Body of pancreas (tissue), 4 donors: ENCODE data around the gene TTC4. TPM values are rescaled to one million over a fixed set of nuclear protein-coding genes. Genes with fewer than 3 reads are reported as not detected.

Experiments
- ATAC-seq: fragments of 150-250 bp; one replicate; pipeline ENCODE4 v1.9.1; 2016
- DNase-seq, 4 donors: peaks; one replicate each; pipeline ENCODE4 v3.0.0-alpha.2; 2019
- H3K27ac ChIP-seq, 4 donors: fragments of 200-600 bp; sonication (generic); 1 replicate in 3 of 4; 2 replicates in 1 of 4; pipeline versions ENCODE4 v1.5.1 to v1.6.1; 2016 to 2019; ENCODE audit warnings: mild to moderate bottlenecking in 1 of 4, mixed read lengths in 1 of 4, moderate library complexity in 1 of 4
- H3K27me3 ChIP-seq, 2 donors: fragments of 200-600 bp; sonication (generic); one replicate each; pipeline ENCODE4 v1.6.0; 2016; ENCODE audit warnings: mild to moderate bottlenecking in 1 of 2
- H3K36me3 ChIP-seq, 2 donors: fragments of 200-600 bp; sonication (generic); replicated peaks in 1 of 2; 2 replicates each; pipeline ENCODE4 v1.5.1; 2016; ENCODE audit warnings: low read depth in 2 of 2; ENCODE audit not compliant: insufficient read depth in 1 of 2
- H3K4me1 ChIP-seq: fragments of 200-600 bp; sonication (generic); one replicate; pipeline ENCODE4 v1.6.0; 2016
- H3K4me3 ChIP-seq, 2 donors: fragments of 200-600 bp; sonication (generic); 1 replicate in 1 of 2; 2 replicates in 1 of 2; pipeline ENCODE4 v1.5.1; 2016 to 2019
- H3K9me3 ChIP-seq, 3 donors: fragments of 200-600 bp; sonication (generic); 1 replicate in 2 of 3; 2 replicates in 1 of 3; pipeline ENCODE4 v1.5.1; 2016
- POLR2A ChIP-seq, 3 donors: fragments of 450-650 bp; IDR thresholded peaks; one replicate each; pipeline ENCODE4 v1.6.1; 2016; ENCODE audit warnings: antibody characterized with exemption in 3 of 3, mild to moderate bottlenecking in 2 of 3
- WGBS, 2 donors: methylation state at CpG; one replicate each; pipeline ENCODE4 v1.1.5; 2017; 5-methylcytosine and 5-hydroxymethylcytosine counted together
- intact Hi-C: fragments of 100-400 bp; cut with DNase I; formaldehyde crosslinking; loops from one replicate; pipeline ENCODE4 v1.15.1; 2023
- total RNA-seq, 2 donors: library from RNA; depleted of rRNA; stranded (reverse); fragments of >200 nt; gene quantifications; one replicate each; pipeline ENCODE4 v1.1.0, GENCODE V29; 2016
- TF ChIP-seq, protein P1 (sequence below), 7 experiments: fragments of 450-650 bp in 4 of 7; fragments of 200-600 bp in 3 of 7; sonication (generic) in 3 of 7; IDR thresholded peaks; one replicate each; pipeline ENCODE4 v1.5.1; 2016 to 2019; ENCODE audit warnings: antibody characterized with exemption in 7 of 7

The TTC4 gene
- total RNA-seq, 2 donors from 2014 or later: 15.0 to 21.1 TPM

DNA sequence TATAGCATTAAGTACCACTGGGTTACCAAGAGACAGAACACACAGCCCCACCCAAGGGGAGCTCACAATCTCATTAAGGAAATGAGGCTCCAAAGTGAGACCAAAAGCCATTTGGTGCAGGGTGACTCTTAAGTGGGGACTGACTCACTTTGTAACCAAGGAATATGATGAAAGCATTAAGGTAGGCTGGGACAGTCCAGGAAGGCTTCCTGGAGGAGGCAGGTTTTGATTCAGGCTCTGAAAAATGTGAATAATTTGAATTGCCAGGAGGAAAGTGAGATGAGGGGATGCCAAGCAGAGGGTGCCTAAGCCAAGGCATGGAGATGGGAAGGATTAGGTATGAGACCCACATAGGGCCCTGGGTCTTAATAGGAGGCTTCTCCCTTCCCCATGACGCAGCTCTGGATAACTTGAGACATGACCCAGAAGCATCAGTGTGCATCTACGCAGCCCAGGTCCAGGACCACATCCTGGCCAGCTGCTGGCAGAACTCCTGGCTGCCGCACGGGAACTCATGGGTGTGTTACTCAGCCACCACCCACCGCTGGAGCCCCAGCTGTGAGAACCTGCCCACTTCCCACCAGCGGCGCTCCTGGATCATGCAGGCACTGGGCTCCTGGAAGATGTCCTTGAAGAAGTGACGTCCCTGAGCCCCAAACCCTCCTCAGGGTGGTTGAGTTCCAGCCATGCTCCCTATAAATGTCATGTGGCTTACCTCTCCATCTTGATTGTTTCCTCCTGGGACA, 5.9 kb upstream of the TTC4 start:
- TF ChIP-seq, protein P1, sequence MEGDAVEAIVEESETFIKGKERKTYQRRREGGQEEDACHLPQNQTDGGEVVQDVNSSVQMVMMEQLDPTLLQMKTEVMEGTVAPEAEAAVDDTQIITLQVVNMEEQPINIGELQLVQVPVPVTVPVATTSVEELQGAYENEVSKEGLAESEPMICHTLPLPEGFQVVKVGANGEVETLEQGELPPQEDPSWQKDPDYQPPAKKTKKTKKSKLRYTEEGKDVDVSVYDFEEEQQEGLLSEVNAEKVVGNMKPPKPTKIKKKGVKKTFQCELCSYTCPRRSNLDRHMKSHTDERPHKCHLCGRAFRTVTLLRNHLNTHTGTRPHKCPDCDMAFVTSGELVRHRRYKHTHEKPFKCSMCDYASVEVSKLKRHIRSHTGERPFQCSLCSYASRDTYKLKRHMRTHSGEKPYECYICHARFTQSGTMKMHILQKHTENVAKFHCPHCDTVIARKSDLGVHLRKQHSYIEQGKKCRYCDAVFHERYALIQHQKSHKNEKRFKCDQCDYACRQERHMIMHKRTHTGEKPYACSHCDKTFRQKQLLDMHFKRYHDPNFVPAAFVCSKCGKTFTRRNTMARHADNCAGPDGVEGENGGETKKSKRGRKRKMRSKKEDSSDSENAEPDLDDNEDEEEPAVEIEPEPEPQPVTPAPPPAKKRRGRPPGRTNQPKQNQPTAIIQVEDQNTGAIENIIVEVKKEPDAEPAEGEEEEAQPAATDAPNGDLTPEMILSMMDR (IDR thresholded peaks at IDR 0.05): no peak
- TF ChIP-seq POLR2A (IDR thresholded peaks at IDR 0.05): no peak
- no peaks in the 10 kb centered on the region for H3K4me1 ChIP-seq
- H3K9me3 ChIP-seq: no peaks in the 10 kb centered on the region
- H3K27me3 ChIP-seq: no peaks in the 10 kb centered on the region
- WGBS, 2 donors: 55 to 60% methylated on average over 2 to 8 of the region's 8 CpGs
- no peaks in the 10 kb centered on the region for H3K36me3 ChIP-seq
- no peak for DNase-seq
- no peak overlapping the region for H3K27ac ChIP-seq
- no peak overlapping the region for H3K4me3 ChIP-seq
- ATAC-seq: no peak
- intact Hi-C loops: no loop called here

GRCh38 chr1:54710434-54710833, 5.2 kb upstream of the TTC4 start:
- H3K4me1 ChIP-seq: peaks cover 5% of the 10 kb centered on the region
- DNase-seq (no peak), ATAC-seq (no peak)
- TF ChIP-seq POLR2A (IDR thresholded peaks at IDR 0.05): no peak
- TF ChIP-seq, protein P1 (IDR thresholded peaks at IDR 0.05): no peak
- H3K27me3 ChIP-seq: no peaks in the 10 kb centered on the region
- H3K9me3 ChIP-seq: no peaks in the 10 kb centered on the region
- no peaks in the 10 kb centered on the region for H3K36me3 ChIP-seq
- intact Hi-C loops: no loop called here
- no peak overlapping the region for H3K4me3 ChIP-seq
- WGBS, 2 donors: 55 to 60% methylated on average over 3 of the region's 3 CpGs
- H3K27ac ChIP-seq: no peak overlapping the region

GRCh38 chr1:54710841-54711240, 4.8 kb upstream of the TTC4 start:
- H3K36me3 ChIP-seq: no peaks in the 10 kb centered on the region
- ATAC-seq (no peak), DNase-seq (no peak)
- TF ChIP-seq POLR2A (IDR thresholded peaks at IDR 0.05): no peak
- TF ChIP-seq, protein P1 (IDR thresholded peaks at IDR 0.05): no peak
- intact Hi-C loops: no loop called here
- no peak overlapping the region for H3K4me3 ChIP-seq
- H3K9me3 ChIP-seq: no peaks in the 10 kb centered on the region
- no peaks in the 10 kb centered on the region for H3K27me3 ChIP-seq
- peaks cover 6% of the 10 kb centered on the region for H3K4me1 ChIP-seq
- no peak overlapping the region for H3K27ac ChIP-seq
- 68 to 83% methylated on average over 5 to 6 of the region's 6 CpGs for WGBS, 2 donors

- Histone ChIP-seq H3K9me3 (no peaks in the 10 kb centered on the region), H3K4me3 (no peak overlapping the region), H3K27me3 (no peaks in the 10 kb centered on the region), H3K4me1 (peaks cover 11% of the 10 kb centered on the region), H3K27ac (no peak overlapping the region), H3K36me3 (no peaks in the 10 kb centered on the region)
- intact Hi-C loops: no loop called here
- ATAC-seq (no peak), DNase-seq (no peak)
- WGBS, 2 donors: 81 to 84% methylated on average over 10 of the region's 10 CpGs
- no peak for TF ChIP-seq POLR2A (IDR thresholded peaks at IDR 0.05)
- TF ChIP-seq, protein P1 (IDR thresholded peaks at IDR 0.05): no peak
These were observed 4.1 kb upstream of the TTC4 start for GRCh38 chr1:54711536-54711935.
